OCI-LY7 (cell line): ENCODE data around the gene CDK6.

Experiments
- CTCF ChIP-seq: fragments of 200-600 bp; sonication (generic); conservative IDR thresholded peaks from 2 replicates; pipeline ENCODE4 v1.5.1; 2014; ENCODE audit warnings: mild to moderate bottlenecking, antibody characterized with exemption, low read length, moderate library complexity, mixed read lengths
- EZH2phosphoT487 ChIP-seq: fragments of 200-600 bp; sonication (generic); IDR thresholded peaks from 2 replicates; pipeline ENCODE4 v1.6.1; 2018; ENCODE audit warnings: low read depth, borderline replicate concordance, mild to moderate bottlenecking, mixed run types, antibody characterized with exemption, low read length, moderate library complexity, mixed read lengths

- TF ChIP-seq CTCF (no peak), EZH2phosphoT487 (no peak)
Observed at GRCh38 chr7:92635538-92635937, 200.8 kb downstream of the CDK6 start.
